ENCODE results near the gene GRAMD2B. TPM values are rescaled to one million over a fixed set of nuclear protein-coding genes. Genes with fewer than 3 reads are reported as not detected.
A peak's percentile ranks its signal among the peaks of the same experiment; 100 is the strongest.

Gene GRAMD2B
- polyA plus RNA-seq, 1 donor from 2014 or later = 3.1 TPM

DNA sequence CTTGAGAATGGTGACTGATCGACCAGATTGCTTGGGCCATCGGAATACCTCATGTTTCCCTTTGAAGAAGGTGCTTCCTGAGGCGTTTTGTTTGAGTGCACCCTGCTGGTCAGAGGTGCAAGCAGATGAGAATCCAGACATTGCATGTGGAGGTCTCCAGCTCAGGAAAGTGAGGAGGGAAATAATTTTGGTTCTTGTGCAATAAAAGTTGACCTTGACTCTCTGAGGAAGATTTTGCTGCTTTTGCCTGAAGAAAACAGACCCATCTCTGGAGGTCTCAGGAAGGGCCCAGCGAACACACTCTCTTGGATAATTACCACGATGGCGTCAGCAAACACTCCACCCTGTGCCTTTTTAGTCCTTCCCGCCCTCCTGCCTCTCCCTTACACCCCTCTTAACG lies 69.7 kb downstream of the GRAMD2B start:
- Mint-ChIP-seq H3K4me1 (peaks cover 0 to 2% (median 0%) of the 10 kb centered on the region in 3 donors), H3K27ac (no peak overlapping the region), H3K36me3 (peaks cover 4% of the 10 kb centered on the region), H3K27me3 (no peaks in the 10 kb centered on the region), H3K9me3 (no peaks in the 10 kb centered on the region), H3K4me3 (no peak overlapping the region)

DNA sequence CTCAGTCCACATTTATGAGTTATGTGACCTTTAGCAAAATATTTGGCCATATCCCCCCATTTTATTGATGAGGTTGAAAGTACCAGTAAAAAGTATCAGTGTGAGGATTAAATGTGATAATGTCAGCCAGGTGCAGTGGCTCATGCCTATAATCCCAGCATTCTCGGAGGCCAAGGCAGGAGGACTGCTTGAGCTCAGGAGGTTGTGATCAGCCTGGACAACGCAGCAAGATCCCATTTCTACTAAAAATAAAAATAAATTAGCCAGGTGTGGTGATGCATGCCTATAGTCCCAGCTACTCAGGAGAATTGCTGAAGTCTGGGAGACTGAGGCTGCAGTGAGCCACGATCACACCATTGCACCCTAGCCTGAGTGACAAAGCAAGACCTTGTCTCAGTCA lies 71.2 kb downstream of the GRAMD2B start:
- Mint-ChIP-seq H3K4me3 (no peak overlapping the region), H3K27me3 (no peaks in the 10 kb centered on the region), H3K4me1 (peaks cover 0 to 2% (median 0%) of the 10 kb centered on the region in 3 donors), H3K27ac (no peak overlapping the region), H3K36me3 (peaks cover 4% of the 10 kb centered on the region), H3K9me3 (no peaks in the 10 kb centered on the region)

DNA sequence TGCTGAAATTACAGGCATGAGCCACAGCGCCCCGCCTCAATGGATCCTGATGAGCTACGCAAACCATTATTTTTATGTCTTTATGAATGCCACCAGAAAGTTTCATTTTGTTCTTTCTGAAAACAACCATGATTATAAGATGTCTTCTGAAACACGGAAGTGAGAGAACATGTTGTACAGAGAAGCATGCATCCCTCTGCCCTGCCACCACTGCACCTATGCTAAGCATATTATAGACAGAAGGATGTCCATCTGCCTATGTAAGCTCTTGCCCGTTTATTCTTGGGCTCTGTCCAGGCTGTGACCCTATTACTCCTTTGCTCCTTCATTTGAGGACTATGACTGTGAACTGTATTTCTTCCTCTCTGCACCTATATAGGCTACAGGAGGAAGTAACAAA lies 74.3 kb downstream of the GRAMD2B start:
- H3K27ac Mint-ChIP-seq = peak overlapping the region in 1 of 3 donors; percentile 14
- no peaks in the 10 kb centered on the region for H3K9me3 Mint-ChIP-seq
- no peaks in the 10 kb centered on the region for H3K36me3 Mint-ChIP-seq
- peak overlapping the region in 1 of 4 donors; percentile 48 for H3K4me3 Mint-ChIP-seq
- peaks cover 0 to 7% (median 4%) of the 10 kb centered on the region in 3 donors for H3K4me1 Mint-ChIP-seq
- no peaks in the 10 kb centered on the region for H3K27me3 Mint-ChIP-seq

DNA sequence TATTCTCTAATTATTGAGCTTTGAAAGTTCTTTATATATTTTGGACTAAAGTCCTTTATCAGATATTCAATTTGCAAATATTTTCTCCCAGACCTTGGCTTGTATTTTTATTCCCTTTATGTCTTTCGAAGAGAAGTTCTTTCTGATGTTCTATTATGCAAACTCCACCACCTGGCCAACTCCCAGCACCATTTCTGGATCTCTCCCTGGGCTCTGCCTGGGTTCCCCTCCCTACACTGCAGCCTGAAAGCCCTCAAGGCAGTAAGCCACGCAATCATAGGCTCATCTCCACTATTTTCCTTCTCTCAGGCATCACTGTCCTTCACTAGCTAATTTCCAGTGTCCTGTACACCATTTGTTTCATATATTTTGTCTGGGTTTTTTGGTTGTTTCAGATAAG lies 76.1 kb downstream of the GRAMD2B start:
- no peak overlapping the region for H3K4me3 Mint-ChIP-seq
- no peaks in the 10 kb centered on the region for H3K27me3 Mint-ChIP-seq
- no peaks in the 10 kb centered on the region for H3K36me3 Mint-ChIP-seq
- no peak overlapping the region for H3K27ac Mint-ChIP-seq
- no peaks in the 10 kb centered on the region for H3K9me3 Mint-ChIP-seq
- peaks cover 0 to 7% (median 4%) of the 10 kb centered on the region in 3 donors for H3K4me1 Mint-ChIP-seq

DNA sequence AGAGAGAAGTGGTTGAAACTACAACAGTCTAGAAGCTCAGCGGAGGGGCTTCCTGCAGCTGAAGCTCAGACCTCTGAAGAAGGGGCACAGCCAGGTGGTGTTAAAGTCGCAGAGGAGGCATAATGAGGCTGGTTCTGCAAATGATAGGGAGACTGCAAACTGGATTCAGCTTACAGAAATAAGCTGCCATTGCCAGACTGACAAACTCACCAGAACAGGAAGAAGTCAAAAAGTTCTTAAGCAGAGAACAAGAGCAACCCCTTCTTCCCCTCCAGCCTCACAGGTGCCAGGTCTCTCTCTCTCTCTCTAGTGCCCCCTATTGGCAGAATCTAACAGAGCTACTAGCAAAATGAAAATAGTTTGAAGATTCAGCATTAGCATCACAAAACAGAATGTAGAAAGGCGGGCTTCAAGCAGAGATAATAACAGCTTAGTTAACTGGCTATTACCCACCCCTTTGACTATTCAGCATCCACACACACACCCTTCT lies 76.7 kb downstream of the GRAMD2B start:
- Mint-ChIP-seq H3K9me3 (no peaks in the 10 kb centered on the region), H3K4me3 (no peak overlapping the region), H3K36me3 (no peaks in the 10 kb centered on the region), H3K27ac (no peak overlapping the region), H3K27me3 (no peaks in the 10 kb centered on the region), H3K4me1 (peaks cover 0 to 7% (median 4%) of the 10 kb centered on the region in 3 donors)

DNA sequence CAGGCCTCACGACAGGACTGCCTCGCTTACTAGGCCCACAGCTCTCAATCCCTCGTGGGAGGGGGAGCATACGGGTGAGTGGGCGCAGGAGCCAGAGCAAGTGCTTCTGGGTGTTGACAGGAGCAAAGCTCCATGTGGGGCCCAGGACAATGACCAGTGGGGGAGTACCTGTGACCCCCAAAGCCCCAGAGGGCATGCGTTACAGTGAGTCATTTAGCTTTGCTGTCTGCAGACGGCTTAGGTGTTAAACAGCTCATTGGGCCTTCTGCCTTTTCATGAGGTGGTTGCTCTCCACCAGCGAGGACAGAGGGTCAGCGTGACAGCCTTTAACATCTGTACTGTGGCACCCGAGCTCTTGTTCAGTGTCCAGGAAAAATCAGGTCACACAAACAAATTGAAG lies 78.2 kb downstream of the GRAMD2B start:
- H3K27me3 Mint-ChIP-seq = no peaks in the 10 kb centered on the region
- no peak overlapping the region for H3K27ac Mint-ChIP-seq
- H3K4me1 Mint-ChIP-seq = peaks cover 0 to 7% (median 4%) of the 10 kb centered on the region in 3 donors
- H3K9me3 Mint-ChIP-seq = no peaks in the 10 kb centered on the region
- H3K36me3 Mint-ChIP-seq = no peaks in the 10 kb centered on the region
- no peak overlapping the region for H3K4me3 Mint-ChIP-seq

DNA sequence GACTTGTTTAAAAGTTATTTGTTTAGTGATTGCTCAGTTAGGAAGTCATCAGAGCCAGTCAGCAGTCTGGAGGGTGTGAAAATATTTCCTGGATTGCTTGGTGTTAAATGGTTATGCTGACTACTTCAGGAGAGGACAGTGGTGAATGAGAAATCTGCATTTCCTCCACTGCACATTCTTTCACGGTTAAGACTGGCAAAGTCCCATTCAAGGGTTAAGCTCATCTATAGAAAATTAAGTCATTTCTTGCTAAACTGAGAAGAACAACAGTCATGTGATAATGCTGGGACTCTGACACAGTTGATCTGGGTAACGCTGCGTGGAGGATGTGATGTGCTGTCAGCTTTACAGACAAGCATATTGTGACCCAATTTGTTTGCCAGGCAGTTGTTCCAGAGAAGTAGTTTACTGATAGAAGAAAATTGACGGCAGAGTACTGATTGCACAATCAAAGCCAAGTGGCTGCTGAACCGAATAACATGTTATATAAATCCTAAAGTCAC lies 80.4 kb downstream of the GRAMD2B start:
- Mint-ChIP-seq H3K36me3 (no peaks in the 10 kb centered on the region), H3K4me1 (peaks cover 0 to 7% (median 5%) of the 10 kb centered on the region in 3 donors), H3K9me3 (no peaks in the 10 kb centered on the region)

DNA sequence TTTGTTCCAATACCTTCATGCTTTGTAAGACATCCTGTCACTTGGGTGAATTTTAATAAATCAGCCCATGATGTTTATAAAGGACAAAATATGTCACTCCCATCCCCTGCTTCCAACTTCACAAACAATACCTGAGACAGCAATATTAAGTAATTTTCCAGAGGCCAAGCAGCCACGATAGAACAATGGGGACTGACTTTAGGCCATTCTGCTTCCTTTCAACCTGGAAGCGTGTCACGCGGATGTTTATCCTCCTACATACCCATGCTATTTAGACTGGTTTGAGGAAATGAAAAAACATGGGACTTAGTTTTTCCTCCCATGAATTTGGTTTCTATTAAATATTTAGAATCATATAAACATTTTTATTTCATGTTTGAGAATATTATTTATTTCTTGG lies 82.9 kb downstream of the GRAMD2B start:
- H3K27me3 Mint-ChIP-seq = no peaks in the 10 kb centered on the region
- no peak overlapping the region for H3K4me3 Mint-ChIP-seq
- H3K4me1 Mint-ChIP-seq = peaks cover 4 to 7% (median 7%) of the 10 kb centered on the region in 3 donors
- no peaks in the 10 kb centered on the region for H3K9me3 Mint-ChIP-seq
- H3K27ac Mint-ChIP-seq = no peak overlapping the region
- no peaks in the 10 kb centered on the region for H3K36me3 Mint-ChIP-seq

More for the DNA sequence above, 80.4 kb downstream of the GRAMD2B start:
- Mint-ChIP-seq H3K27ac (no peak overlapping the region), H3K4me3 (no peak overlapping the region), H3K27me3 (no peaks in the 10 kb centered on the region)

DNA sequence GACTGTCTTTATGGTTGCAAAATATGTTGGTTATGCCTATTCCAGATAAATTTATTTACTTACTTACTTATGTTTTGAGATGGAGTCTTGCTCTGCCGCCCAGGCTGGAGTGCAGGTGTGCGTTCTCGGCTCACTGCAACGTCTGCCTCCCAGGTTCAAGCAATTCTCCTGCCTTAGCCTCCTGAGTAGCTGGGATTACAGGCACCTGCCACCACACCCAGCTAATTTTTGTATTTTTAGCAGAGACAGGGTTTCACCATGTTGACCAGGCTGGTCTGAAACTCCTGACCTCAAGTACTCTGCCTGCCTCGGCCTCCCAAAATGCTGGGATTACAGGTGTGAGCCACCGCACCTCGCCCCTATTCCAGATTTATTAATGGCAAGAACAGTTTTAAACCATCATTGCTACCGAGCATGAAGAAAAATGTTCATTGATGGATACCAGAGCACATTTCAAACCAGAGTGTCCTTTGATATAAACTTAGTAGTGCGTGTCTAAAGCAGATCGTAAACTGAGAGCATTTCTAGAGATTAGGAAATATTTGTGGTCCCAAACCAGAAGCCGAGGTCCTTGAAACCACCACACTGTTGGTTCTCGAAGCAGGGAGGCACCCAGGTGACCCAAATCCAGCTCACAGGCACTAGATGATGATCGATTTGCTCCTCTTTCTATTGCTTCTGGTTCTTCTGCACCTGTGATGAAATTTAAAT lies 85.2 kb downstream of the GRAMD2B start:
- Mint-ChIP-seq H3K36me3 (no peaks in the 10 kb centered on the region), H3K4me3 (no peak overlapping the region), H3K4me1 (peaks cover 4 to 7% (median 5%) of the 10 kb centered on the region in 3 donors), H3K9me3 (no peaks in the 10 kb centered on the region), H3K27me3 (peaks cover 2% of the 10 kb centered on the region), H3K27ac (peak overlapping the region in 1 of 3 donors; percentile 84)

DNA sequence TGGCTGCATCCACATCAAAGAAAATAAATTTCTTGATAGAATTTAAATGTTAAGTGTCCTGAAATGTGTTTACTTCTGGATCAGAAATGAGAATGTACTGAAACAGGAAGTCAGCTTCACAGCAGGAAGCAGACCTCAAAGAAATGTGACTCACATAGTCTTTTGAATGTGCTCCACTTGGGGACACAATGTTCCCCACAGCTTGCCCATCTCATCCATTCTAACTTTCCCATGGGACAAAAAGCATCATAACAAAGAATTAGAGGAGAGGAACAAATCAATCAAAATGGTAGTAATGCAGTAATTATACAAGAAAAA lies 85.7 kb downstream of the GRAMD2B start:
- Mint-ChIP-seq H3K4me3 (peak overlapping the region in 1 of 4 donors; percentile 18), H3K27ac (peak overlapping the region in 1 of 3 donors; percentile 84), H3K9me3 (no peaks in the 10 kb centered on the region)

DNA sequence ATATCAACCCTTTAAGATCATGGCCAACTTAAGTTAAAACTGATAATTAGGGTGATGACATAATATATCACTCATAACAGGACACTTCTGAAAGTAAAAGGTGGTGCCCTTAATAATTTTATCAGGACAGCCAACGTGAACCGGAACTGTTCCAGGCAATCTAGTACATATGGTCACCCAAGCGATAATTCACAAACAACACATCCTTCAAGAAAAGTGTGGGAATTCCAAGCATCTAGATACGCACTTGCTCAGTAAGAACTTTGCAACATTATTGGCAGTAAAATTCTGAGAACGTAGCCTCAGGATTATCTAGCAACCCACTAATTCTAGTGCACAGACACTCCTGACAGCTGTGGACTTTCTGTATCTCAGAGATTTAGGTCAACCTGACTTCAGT lies 86.1 kb downstream of the GRAMD2B start:
- Mint-ChIP-seq H3K9me3 (no peaks in the 10 kb centered on the region), H3K27ac (peak overlapping the region in 1 of 3 donors; percentile 84), H3K27me3 (peaks cover 3% of the 10 kb centered on the region), H3K4me1 (peaks cover 4 to 7% (median 5%) of the 10 kb centered on the region in 3 donors), H3K4me3 (no peak overlapping the region), H3K36me3 (no peaks in the 10 kb centered on the region)

More for the DNA sequence above, 85.7 kb downstream of the GRAMD2B start:
- H3K36me3 Mint-ChIP-seq = no peaks in the 10 kb centered on the region
- H3K27me3 Mint-ChIP-seq = peaks cover 2% of the 10 kb centered on the region
- peaks cover 4 to 7% (median 5%) of the 10 kb centered on the region in 3 donors for H3K4me1 Mint-ChIP-seq

DNA sequence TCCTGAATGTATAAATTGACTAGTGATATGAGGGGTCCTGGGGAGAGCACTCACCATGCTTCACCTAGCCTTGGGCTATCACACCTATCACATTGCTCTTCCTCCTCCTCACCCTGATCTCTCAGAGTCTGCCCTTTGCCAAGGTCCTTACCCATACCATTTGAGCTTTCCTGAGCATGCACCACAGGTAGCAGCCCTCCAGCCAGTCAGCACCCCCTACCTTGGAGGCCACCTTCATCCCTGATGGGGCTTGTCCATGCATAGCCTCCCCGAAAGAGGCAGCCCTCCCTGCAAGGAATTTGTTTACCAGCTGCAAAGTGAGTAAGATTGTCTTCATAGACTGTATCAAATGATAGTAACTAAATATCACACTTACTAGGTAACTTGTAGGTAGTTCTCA lies 88.8 kb downstream of the GRAMD2B start:
- peaks cover 5% of the 10 kb centered on the region for H3K27me3 Mint-ChIP-seq
- H3K4me1 Mint-ChIP-seq = peaks cover 4 to 7% (median 5%) of the 10 kb centered on the region in 3 donors
- H3K4me3 Mint-ChIP-seq = no peak overlapping the region
- H3K9me3 Mint-ChIP-seq = no peaks in the 10 kb centered on the region
- no peaks in the 10 kb centered on the region for H3K36me3 Mint-ChIP-seq
- no peak overlapping the region for H3K27ac Mint-ChIP-seq

DNA sequence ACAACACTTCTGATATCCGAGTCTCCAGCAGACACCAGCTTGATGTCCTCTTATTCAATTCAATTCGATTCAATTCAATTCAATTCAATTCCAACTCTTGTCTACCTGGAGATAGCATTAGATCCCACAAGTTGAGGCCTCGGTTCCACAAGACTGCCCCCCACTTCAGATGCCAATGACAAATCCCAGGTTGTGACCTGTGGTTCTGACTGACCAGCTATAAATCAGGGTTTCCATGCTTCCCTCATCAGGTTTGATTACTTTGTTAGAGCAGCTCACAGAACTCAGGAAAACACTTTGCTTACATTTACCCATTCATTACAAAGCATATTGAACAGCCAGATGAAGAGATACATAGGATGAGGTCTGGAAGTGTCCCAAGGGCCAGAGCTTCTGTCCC lies 89.2 kb downstream of the GRAMD2B start:
- Mint-ChIP-seq H3K27ac (no peak overlapping the region), H3K9me3 (no peaks in the 10 kb centered on the region), H3K4me1 (peaks cover 4 to 7% (median 5%) of the 10 kb centered on the region in 3 donors), H3K36me3 (no peaks in the 10 kb centered on the region), H3K4me3 (no peak overlapping the region), H3K27me3 (peaks cover 5% of the 10 kb centered on the region)

DNA sequence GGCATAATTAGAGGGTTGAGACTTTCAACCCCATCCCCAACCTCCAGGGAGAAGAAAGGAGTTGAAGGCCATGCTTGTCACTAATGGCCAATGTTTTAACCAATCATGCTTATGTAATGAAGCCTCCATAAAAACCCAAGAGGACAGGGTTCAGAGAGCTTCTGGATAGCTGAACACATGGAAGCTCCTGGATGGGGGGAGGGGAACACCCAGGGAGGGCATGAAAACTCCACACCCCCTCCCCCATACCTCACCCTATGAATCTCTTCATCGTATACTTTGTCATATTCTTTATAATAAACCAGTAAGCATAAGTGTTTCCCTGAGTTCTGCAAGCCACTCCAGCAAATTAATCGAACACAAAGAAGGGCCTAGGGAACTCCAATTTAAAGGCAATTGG lies 90.1 kb downstream of the GRAMD2B start:
- peaks cover 4 to 7% (median 5%) of the 10 kb centered on the region in 3 donors for H3K4me1 Mint-ChIP-seq
- no peak overlapping the region for H3K4me3 Mint-ChIP-seq
- H3K27me3 Mint-ChIP-seq = peaks cover 5% of the 10 kb centered on the region
- no peak overlapping the region for H3K27ac Mint-ChIP-seq
- no peaks in the 10 kb centered on the region for H3K36me3 Mint-ChIP-seq
- H3K9me3 Mint-ChIP-seq = no peaks in the 10 kb centered on the region

DNA sequence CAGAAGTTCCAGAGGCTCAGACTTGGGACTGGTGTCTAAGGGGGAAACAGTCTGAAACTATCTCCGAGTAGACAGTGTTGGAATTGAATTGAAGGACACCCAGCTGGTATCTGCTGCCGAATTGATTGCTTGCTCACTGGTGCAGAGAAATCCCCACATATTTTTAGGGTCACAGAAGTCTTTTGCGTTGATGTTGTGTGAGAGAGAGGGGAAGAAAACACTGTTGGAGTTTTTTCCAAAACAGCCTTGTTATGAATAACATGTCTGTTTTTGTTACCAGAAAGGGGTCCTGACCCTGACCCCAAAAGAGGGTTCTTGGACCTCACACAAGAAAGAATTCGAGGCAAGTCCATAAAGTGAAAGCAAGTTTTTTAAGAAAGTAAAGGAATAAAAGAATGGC lies 90.5 kb downstream of the GRAMD2B start:
- Mint-ChIP-seq H3K4me1 (peaks cover 3 to 5% (median 4%) of the 10 kb centered on the region in 3 donors), H3K4me3 (no peak overlapping the region), H3K27me3 (peaks cover 5% of the 10 kb centered on the region), H3K27ac (no peak overlapping the region), H3K9me3 (no peaks in the 10 kb centered on the region), H3K36me3 (no peaks in the 10 kb centered on the region)

DNA sequence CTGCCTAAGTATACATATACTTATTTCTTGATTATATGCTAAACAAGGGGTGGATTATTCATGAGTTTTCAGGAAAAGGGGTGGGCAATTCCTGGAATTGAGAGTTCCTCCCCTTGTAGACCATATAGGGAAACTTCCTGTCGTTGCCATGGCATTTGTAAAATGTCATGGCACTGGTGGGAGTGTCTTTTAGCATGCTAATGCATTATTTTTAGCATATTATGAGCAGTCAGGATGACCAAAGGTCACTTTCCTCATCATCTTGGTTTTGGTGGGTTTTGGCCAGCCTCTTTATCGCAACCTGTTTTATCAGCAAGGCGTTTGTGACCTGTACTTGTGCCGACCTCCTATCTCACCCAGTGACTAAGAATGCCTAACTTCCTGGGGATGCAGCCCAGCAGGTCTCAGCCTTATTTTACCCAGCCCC lies 90.9 kb downstream of the GRAMD2B start:
- no peak overlapping the region for H3K4me3 Mint-ChIP-seq
- H3K27me3 Mint-ChIP-seq = peaks cover 5% of the 10 kb centered on the region
- H3K27ac Mint-ChIP-seq = no peak overlapping the region
- no peaks in the 10 kb centered on the region for H3K36me3 Mint-ChIP-seq
- no peaks in the 10 kb centered on the region for H3K9me3 Mint-ChIP-seq
- peaks cover 0 to 1% (median 0%) of the 10 kb centered on the region in 3 donors for H3K4me1 Mint-ChIP-seq

All from IgD-negative memory B cell (primary cell).